GM23338 (cell line): ENCODE data around the gene ERBB4. TPM values are rescaled to one million over a fixed set of nuclear protein-coding genes. Genes with fewer than 3 reads are reported as not detected.

Experiments used
- ATAC-seq: fragments of 200-7000 bp; cut with Tn5 transposase; 3 replicates; pipeline ENCODE4 v1.9.1; 2020
- DNase-seq: peaks from one replicate; pipeline ENCODE4 v3.0.0-alpha.2; 2015; ENCODE audit warnings: low spot score
- H2AFZ ChIP-seq: fragments of 200-600 bp; sonication (generic); 2 replicates; pipeline ENCODE4 v1.8.0; 2016; ENCODE audit warnings: antibody characterized with exemption, mild to moderate bottlenecking, moderate library complexity
- H3F3A ChIP-seq: fragments of 200-600 bp; sonication (generic); replicated peaks from 2 replicates; pipeline ENCODE4 v1.8.0; 2017; ENCODE audit warnings: antibody characterized with exemption, mixed run types, low read depth
- H3K27ac ChIP-seq: fragments of 200-600 bp; sonication (generic); 2 replicates; pipeline ENCODE4 v1.6.1; 2016; ENCODE audit warnings: low read depth
- H3K27me3 ChIP-seq: fragments of 200-600 bp; sonication (generic); 2 replicates; pipeline ENCODE4 v1.8.0; 2016; ENCODE audit warnings: mild to moderate bottlenecking, mixed run types, moderate library complexity; ENCODE audit not compliant: insufficient read depth
- H3K36me3 ChIP-seq: fragments of 200-600 bp; sonication (generic); 2 replicates; pipeline ENCODE4 v1.8.0; 2016; ENCODE audit warnings: mild to moderate bottlenecking; ENCODE audit not compliant: insufficient read depth
- H3K4me1 ChIP-seq: fragments of 200-600 bp; sonication (generic); 2 replicates; pipeline ENCODE4 v1.8.0; 2016; ENCODE audit warnings: mild to moderate bottlenecking, moderate library complexity; ENCODE audit not compliant: insufficient read depth
- H3K4me2 ChIP-seq: fragments of 200-600 bp; sonication (generic); 2 replicates; pipeline ENCODE4 v1.7.1; 2017; ENCODE audit warnings: mixed run types
- H3K4me3 ChIP-seq: fragments of 200-600 bp; sonication (generic); 2 replicates; pipeline ENCODE4 v1.6.1; 2016; ENCODE audit warnings: mixed run types
- H3K79me2 ChIP-seq: fragments of 200-600 bp; sonication (generic); replicated peaks from 2 replicates; pipeline ENCODE4 v1.8.0; 2017; ENCODE audit warnings: mild to moderate bottlenecking; ENCODE audit not compliant: insufficient read depth
- H3K9me2 ChIP-seq: fragments of 200-600 bp; sonication (generic); 2 replicates; pipeline ENCODE4 v1.8.0; 2017; ENCODE audit not compliant: insufficient read depth
- H4K20me1 ChIP-seq: fragments of 200-600 bp; sonication (generic); replicated peaks from 2 replicates; pipeline ENCODE4 v1.8.0; 2017; ENCODE audit warnings: mild to moderate bottlenecking; ENCODE audit not compliant: insufficient read depth
- H3K27ac Mint-ChIP-seq: 2 replicates; pipeline ENCODE4 v1.8.0; 2020; ENCODE audit warnings: inconsistent platforms, mild to moderate bottlenecking, moderate library complexity, mixed read lengths
- H3K27me3 Mint-ChIP-seq: 3 replicates; pipeline ENCODE4 v1.8.0; 2022; ENCODE audit warnings: low read depth, mild to moderate bottlenecking, moderate library complexity, mixed read lengths, inconsistent platforms; ENCODE audit not compliant: insufficient read depth, poor library complexity
- H3K36me3 Mint-ChIP-seq: 3 replicates; pipeline ENCODE4 v1.8.0; 2021; ENCODE audit warnings: low read depth, mild to moderate bottlenecking, inconsistent platforms, moderate library complexity, mixed read lengths
- H3K4me1 Mint-ChIP-seq: 3 replicates; pipeline ENCODE4 v1.8.0; 2020; ENCODE audit warnings: mild to moderate bottlenecking, inconsistent platforms, mixed read lengths
- H3K4me3 Mint-ChIP-seq: 3 replicates; pipeline ENCODE4 v1.8.0; 2021; ENCODE audit warnings: moderate library complexity, mild to moderate bottlenecking, inconsistent platforms, mixed read lengths
- H3K9me3 Mint-ChIP-seq: 3 replicates; pipeline ENCODE4 v1.8.0; 2020; ENCODE audit warnings: moderate library complexity, mild to moderate bottlenecking, inconsistent platforms, mixed read lengths
- CREB1 ChIP-seq: fragments of 250-450 bp; sonication (Bioruptor Pico); IDR thresholded peaks from 2 replicates; pipeline ENCODE4 v1.5.0; 2020; ENCODE audit warnings: low read depth, mild to moderate bottlenecking, moderate library complexity
- CTCF ChIP-seq, 2 experiments: fragments of 200-600 bp in 1 of 2; sonication (generic) in 1 of 2; conservative IDR thresholded peaks; 2 replicates each; pipeline versions ENCODE4 v1.5.1 to v1.6.1; 2016 to 2017; ENCODE audit warnings: antibody characterized with exemption in 2 of 2, low read depth in 2 of 2, mild to moderate bottlenecking in 2 of 2, moderate library complexity in 1 of 2
- ETS1 ChIP-seq: IDR thresholded peaks from 2 replicates; pipeline ENCODE4 v1.6.1; 2016; ENCODE audit warnings: antibody characterized with exemption
- EZH2 ChIP-seq: fragments of 200-600 bp; sonication (generic); IDR thresholded peaks from one replicate; pipeline ENCODE4 v1.8.0; 2017; ENCODE audit warnings: antibody characterized with exemption, mild to moderate bottlenecking, low read depth; ENCODE audit not compliant: unreplicated experiment
- EZH2phosphoT487 ChIP-seq: fragments of 200-600 bp; sonication (generic); IDR thresholded peaks from one replicate; pipeline ENCODE4 v1.8.1; 2018; ENCODE audit warnings: antibody characterized with exemption; ENCODE audit not compliant: unreplicated experiment
- NANOG ChIP-seq: IDR thresholded peaks from 2 replicates; pipeline ENCODE4 v1.6.1; 2016; ENCODE audit warnings: antibody characterized with exemption, borderline replicate concordance
- POLR2AphosphoS5 ChIP-seq: IDR thresholded peaks from 2 replicates; pipeline ENCODE4 v1.6.1; 2016; ENCODE audit warnings: antibody characterized with exemption, low read depth
- STAT1 ChIP-seq: IDR thresholded peaks from one replicate; pipeline ENCODE4 v1.6.1; 2016; ENCODE audit warnings: antibody characterized with exemption; ENCODE audit not compliant: unreplicated experiment
- ZNF114 ChIP-seq: fragments of 250-450 bp; sonication (Bioruptor Pico); IDR thresholded peaks from 2 replicates; pipeline ENCODE4 v1.5.0; 2020; ENCODE audit warnings: mild to moderate bottlenecking, moderate library complexity
- ZNF331 ChIP-seq: fragments of 250-450 bp; sonication (Bioruptor Pico); IDR thresholded peaks from 2 replicates; pipeline ENCODE4 v1.5.0; 2020; ENCODE audit warnings: low read depth, mild to moderate bottlenecking, moderate library complexity
- ZNF462 ChIP-seq: fragments of 250-450 bp; sonication (Bioruptor Pico); IDR thresholded peaks from 2 replicates; pipeline ENCODE4 v1.5.0; 2020; ENCODE audit warnings: mild to moderate bottlenecking, moderate library complexity
- polyA plus RNA-seq: library from polyadenylated mRNA; unstranded; fragments of >200 nt; fragmentation: Nextera tagmentation; extraction: Ambion mirVana; gene quantifications from 2 replicates; pipeline ENCODE4 v1.2.1, GENCODE V29; 2016
- total RNA-seq: library from RNA; depleted of rRNA; stranded (reverse); fragments of >200 nt; shearing (Covaris generic); gene quantifications from 2 replicates; pipeline ENCODE4 v1.2.3, GENCODE V29; 2014
- TF ChIP-seq, protein P1 (sequence below): IDR thresholded peaks from one replicate; pipeline ENCODE4 v1.6.1; 2018; ENCODE audit warnings: antibody characterized with exemption; ENCODE audit not compliant: unreplicated experiment

Gene ERBB4
- total and polyA plus RNA-seq, 2 experiments from 2014 or later, result 0.73 to 1.1 TPM

DNA sequence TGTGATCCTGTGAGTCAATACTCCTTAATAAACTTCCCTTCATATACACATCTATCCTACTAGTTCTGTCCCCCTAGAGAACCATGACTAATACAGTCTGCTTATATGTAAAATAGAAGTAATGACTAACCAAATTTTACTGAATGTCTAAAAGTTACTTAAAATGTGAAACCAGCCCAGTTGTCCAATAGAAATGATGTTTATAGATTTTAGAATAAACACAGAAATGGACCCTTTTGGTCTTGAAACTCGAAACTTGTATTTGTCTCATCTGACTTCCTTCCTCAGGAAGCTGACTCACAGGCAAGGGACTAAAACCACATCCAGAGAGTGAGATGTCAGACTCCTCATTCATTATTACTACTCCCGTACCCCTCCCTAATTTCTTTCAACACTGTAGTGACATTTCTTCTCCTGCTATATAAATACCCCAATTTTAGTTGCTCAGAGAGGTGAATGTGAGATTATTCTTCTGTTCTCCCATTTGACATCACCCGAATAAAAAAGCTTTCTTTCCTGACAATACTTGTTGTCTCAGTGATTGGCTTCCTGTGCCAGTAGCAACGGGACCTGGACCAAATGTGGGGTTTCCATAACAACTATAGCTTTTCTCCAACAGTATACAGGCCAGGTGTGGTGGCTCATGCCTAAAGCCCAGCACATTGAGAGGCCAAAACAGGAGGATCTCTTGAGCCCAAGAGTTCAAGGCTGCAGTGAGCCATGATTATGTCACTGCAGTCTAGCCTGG lies 486.0 kb downstream of the ERBB4 start:
- H3K36me3 Mint-ChIP-seq, result peaks cover 51% of the 10 kb centered on the region
- peaks cover 55% of the 10 kb centered on the region for H3K9me3 Mint-ChIP-seq
- no peaks in the 10 kb centered on the region for H3K9me2 ChIP-seq
- no peak overlapping the region for H2AFZ ChIP-seq
- H3K79me2 ChIP-seq, result no peaks in the 10 kb centered on the region
- no peaks in the 10 kb centered on the region for H3K4me1 Mint-ChIP-seq
- peaks cover 6% of the 10 kb centered on the region for H3K27me3 Mint-ChIP-seq
- H3K27ac Mint-ChIP-seq, result no peak overlapping the region
- H4K20me1 ChIP-seq, result no peaks in the 10 kb centered on the region
- no peak overlapping the region for H3K27ac ChIP-seq
- ATAC-seq (no peak), DNase-seq (no peak)
- no peaks in the 10 kb centered on the region for H3K36me3 ChIP-seq
- no peaks in the 10 kb centered on the region for H3K4me1 ChIP-seq
- no peak overlapping the region for H3K4me3 Mint-ChIP-seq
- no peaks in the 10 kb centered on the region for H3K27me3 ChIP-seq
- TF ChIP-seq ZNF114 (no peak), NANOG (no peak), POLR2AphosphoS5 (no peak), ZNF462 (CRISPR knock-in tag) (no peak), EZH2phosphoT487 (no peak), CTCF (conservative IDR thresholded peaks at IDR 0.05; ENCODE audit: low read depth in 2 of 2) (no peak), EZH2 (no peak), ZNF331 (CRISPR knock-in tag) (no peak), STAT1 (no peak), CREB1 (CRISPR knock-in tag) (no peak), ETS1 (no peak)
- TF ChIP-seq, protein P1, sequence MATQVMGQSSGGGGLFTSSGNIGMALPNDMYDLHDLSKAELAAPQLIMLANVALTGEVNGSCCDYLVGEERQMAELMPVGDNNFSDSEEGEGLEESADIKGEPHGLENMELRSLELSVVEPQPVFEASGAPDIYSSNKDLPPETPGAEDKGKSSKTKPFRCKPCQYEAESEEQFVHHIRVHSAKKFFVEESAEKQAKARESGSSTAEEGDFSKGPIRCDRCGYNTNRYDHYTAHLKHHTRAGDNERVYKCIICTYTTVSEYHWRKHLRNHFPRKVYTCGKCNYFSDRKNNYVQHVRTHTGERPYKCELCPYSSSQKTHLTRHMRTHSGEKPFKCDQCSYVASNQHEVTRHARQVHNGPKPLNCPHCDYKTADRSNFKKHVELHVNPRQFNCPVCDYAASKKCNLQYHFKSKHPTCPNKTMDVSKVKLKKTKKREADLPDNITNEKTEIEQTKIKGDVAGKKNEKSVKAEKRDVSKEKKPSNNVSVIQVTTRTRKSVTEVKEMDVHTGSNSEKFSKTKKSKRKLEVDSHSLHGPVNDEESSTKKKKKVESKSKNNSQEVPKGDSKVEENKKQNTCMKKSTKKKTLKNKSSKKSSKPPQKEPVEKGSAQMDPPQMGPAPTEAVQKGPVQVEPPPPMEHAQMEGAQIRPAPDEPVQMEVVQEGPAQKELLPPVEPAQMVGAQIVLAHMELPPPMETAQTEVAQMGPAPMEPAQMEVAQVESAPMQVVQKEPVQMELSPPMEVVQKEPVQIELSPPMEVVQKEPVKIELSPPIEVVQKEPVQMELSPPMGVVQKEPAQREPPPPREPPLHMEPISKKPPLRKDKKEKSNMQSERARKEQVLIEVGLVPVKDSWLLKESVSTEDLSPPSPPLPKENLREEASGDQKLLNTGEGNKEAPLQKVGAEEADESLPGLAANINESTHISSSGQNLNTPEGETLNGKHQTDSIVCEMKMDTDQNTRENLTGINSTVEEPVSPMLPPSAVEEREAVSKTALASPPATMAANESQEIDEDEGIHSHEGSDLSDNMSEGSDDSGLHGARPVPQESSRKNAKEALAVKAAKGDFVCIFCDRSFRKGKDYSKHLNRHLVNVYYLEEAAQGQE, result no peak
- no peak overlapping the region for H3K4me2 ChIP-seq
- H3F3A ChIP-seq, result no peaks in the 10 kb centered on the region
- no peak overlapping the region for H3K4me3 ChIP-seq
